T-helper 1 cell treated with Interleukin-12 subunit alpha and Interleukin-12 subunit beta and Interleukin-4 antibody, amounts not matched to agents 30 μg/mL and 1 μg/mL, for 36 hours (primary cell): ENCODE results near the gene PHEX.

Source experiments
- H3K27ac Mint-ChIP-seq: one replicate; pipeline ENCODE4 v1.8.0; 2021; ENCODE audit warnings: mild to moderate bottlenecking, mixed read lengths
- H3K27me3 Mint-ChIP-seq: one replicate; pipeline ENCODE4 v1.8.0; 2021; ENCODE audit warnings: low read depth, mixed read lengths
- H3K36me3 Mint-ChIP-seq: one replicate; pipeline ENCODE4 v1.8.0; 2021; ENCODE audit warnings: low read depth, mixed read lengths
- H3K4me1 Mint-ChIP-seq: one replicate; pipeline ENCODE4 v1.8.0; 2021; ENCODE audit warnings: low read depth, mixed read lengths
- H3K4me3 Mint-ChIP-seq: one replicate; pipeline ENCODE4 v1.8.0; 2021; ENCODE audit warnings: mild to moderate bottlenecking, moderate library complexity, mixed read lengths
- H3K9me3 Mint-ChIP-seq: one replicate; pipeline ENCODE4 v1.8.0; 2021; ENCODE audit warnings: mixed read lengths

Gene PHEX

DNA sequence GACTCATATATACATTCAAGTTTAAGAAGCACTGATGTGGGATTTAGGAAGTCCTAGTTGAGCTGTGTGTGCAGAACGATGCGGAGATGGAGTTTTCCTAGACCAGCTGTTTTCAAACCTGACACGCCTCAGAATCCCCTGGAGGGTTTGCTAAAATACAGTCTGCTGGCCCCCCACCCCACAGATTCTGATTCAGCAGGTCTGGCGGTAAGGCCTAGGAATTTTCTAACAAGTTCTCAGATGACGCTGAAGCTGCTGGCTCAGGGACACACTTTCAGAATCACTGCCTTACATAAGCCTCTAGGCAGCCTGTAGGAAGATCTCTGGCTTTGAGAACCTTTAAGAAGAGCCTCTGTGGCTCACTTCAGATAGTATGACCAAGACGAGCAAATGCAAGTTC lies 73.1 kb downstream of the PHEX start:
- Mint-ChIP-seq H3K27me3 (no peaks in the 10 kb centered on the region), H3K27ac (no peak overlapping the region), H3K4me1 (no peaks in the 10 kb centered on the region), H3K4me3 (no peak overlapping the region), H3K9me3 (no peaks in the 10 kb centered on the region), H3K36me3 (no peaks in the 10 kb centered on the region)

DNA sequence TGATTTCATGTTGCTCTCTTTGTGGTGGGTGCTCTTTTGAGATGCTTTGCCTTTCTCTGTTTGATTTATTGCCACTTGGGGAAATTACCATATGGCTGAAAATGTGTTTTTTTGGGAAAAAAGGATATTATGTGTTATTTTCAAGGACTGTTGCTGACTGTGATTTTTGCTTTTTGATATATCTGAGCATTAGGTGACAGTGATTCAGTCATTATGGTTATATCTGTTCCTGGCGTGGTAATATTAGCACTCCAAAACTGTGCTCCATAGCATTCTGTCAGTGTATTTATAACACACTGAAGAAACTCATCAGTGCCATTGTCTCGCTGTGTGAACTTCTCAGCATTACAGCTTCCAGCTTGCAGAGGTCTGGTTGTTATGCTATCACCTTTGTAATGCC lies 73.8 kb downstream of the PHEX start:
- no peak overlapping the region for H3K27ac Mint-ChIP-seq
- H3K27me3 Mint-ChIP-seq: no peaks in the 10 kb centered on the region
- no peaks in the 10 kb centered on the region for H3K4me1 Mint-ChIP-seq
- H3K4me3 Mint-ChIP-seq: no peak overlapping the region
- no peaks in the 10 kb centered on the region for H3K9me3 Mint-ChIP-seq
- H3K36me3 Mint-ChIP-seq: no peaks in the 10 kb centered on the region

DNA sequence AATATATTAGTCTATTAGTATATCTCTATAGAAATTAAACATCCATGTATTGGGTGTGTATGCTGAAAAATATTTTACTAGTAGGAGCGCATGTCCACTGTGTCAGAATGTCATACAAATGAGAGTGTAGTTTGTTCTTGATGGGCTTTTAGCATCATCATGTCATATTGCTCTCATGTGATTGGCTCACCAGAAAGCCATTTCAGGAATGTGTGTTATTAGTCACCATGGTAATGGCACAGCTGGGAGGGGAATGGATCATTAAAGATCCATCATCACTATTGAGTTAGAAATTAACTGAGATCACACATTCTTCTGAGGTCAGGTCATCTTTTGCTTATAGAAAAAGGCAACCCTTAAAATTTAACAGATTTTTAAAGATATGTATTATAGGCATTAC lies 77.3 kb downstream of the PHEX start:
- no peak overlapping the region for H3K4me3 Mint-ChIP-seq
- no peaks in the 10 kb centered on the region for H3K4me1 Mint-ChIP-seq
- no peaks in the 10 kb centered on the region for H3K36me3 Mint-ChIP-seq
- H3K27me3 Mint-ChIP-seq: no peaks in the 10 kb centered on the region
- no peaks in the 10 kb centered on the region for H3K9me3 Mint-ChIP-seq
- no peak overlapping the region for H3K27ac Mint-ChIP-seq

DNA sequence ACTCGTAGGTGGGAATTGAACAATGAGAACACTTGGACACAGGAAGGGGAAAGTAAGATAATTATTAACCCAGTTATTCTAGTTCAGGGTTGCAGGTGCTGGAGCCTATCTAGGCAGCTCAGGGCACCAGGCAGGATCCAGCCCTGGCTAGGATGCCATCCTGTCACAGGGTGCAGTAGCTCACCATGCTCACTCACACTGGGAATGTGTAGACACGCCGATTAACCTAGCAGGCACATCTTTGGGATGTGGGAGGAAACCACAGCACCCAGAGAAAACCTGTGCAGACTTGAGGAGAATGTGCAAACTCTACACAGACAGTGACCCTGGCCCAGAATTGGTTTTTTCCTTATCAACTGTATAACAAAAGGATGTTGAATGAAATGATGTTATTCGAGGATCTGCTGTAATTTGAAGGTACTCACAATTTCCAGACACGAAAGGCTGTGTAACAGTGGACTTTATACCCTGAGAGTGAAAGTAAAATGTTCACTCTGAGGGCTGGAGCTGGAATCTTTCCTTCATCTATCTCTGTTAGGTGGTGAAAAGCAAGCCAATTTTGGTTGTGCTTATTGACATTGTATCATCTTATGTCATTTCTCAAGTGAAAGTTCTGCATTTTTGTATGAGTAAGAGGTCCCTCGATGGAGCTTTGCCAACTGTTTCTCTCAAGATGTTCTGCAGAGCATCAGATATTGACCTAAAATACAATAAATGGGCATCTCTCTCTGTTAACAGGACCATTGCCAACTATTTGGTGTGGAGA lies 78.8 kb downstream of the PHEX start:
- Mint-ChIP-seq H3K4me1 (no peaks in the 10 kb centered on the region), H3K27ac (no peak overlapping the region)

DNA sequence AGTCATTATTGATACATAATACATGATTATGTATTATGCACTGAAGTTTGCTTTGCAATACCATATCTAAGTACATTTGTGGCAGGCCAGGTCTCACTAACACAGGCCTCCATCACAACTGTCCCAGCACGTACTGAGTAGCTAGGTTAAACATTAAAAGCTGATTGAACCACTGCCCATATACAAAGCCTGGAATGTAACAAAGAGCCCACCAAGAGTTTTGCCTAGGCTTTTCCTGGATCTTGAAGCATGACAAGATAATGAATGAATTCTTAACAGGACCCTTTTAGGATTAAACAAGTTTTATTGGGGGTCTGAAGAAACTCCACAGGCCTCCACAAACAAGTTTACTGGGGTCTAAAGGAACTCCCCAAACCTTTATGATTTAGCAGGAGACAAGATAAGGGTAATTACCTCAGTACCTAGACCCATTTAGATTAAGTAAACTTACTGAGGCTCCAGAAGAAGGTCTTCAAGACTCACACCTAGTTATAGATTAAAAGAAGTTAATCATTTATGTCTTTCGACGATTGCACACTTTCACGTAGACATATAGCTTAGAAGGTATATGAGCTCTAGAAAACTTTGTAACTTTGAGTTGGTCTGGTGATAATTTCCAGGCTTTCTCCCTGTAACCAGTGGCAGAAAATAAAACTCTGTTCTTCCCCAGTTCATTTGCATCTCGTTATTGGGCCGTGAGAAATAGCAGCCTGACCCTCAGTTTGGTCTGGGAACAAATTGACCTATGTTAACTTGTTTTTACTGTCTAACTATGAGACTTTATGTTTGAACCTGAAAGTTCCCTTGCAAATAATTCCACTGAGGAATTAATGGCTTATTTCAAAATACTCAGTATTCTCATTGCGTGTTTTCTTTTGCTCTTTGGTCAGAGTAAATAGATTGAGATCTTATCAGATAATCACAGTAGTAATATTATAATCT lies 84.8 kb downstream of the PHEX start:
- no peaks in the 10 kb centered on the region for H3K9me3 Mint-ChIP-seq
- H3K27me3 Mint-ChIP-seq: no peaks in the 10 kb centered on the region
- H3K36me3 Mint-ChIP-seq: no peaks in the 10 kb centered on the region
- H3K27ac Mint-ChIP-seq: no peak overlapping the region
- no peak overlapping the region for H3K4me3 Mint-ChIP-seq
- H3K4me1 Mint-ChIP-seq: no peaks in the 10 kb centered on the region

More for the DNA sequence above, 78.8 kb downstream of the PHEX start:
- Mint-ChIP-seq H3K4me3 (no peak overlapping the region), H3K27me3 (no peaks in the 10 kb centered on the region), H3K36me3 (no peaks in the 10 kb centered on the region), H3K9me3 (no peaks in the 10 kb centered on the region)

- Mint-ChIP-seq H3K27ac (no peak overlapping the region), H3K4me3 (no peak overlapping the region), H3K36me3 (no peaks in the 10 kb centered on the region), H3K27me3 (no peaks in the 10 kb centered on the region), H3K4me1 (no peaks in the 10 kb centered on the region), H3K9me3 (no peaks in the 10 kb centered on the region)
Measured at GRCh38 chrX:22117633-22118032, 85.5 kb downstream of the PHEX start.

GRCh38 chrX:22118161-22118830 lies 86.2 kb downstream of the PHEX start:
- no peaks in the 10 kb centered on the region for H3K36me3 Mint-ChIP-seq
- no peak overlapping the region for H3K4me3 Mint-ChIP-seq
- H3K27me3 Mint-ChIP-seq: no peaks in the 10 kb centered on the region
- no peak overlapping the region for H3K27ac Mint-ChIP-seq
- H3K9me3 Mint-ChIP-seq: no peaks in the 10 kb centered on the region
- H3K4me1 Mint-ChIP-seq: no peaks in the 10 kb centered on the region

- no peak overlapping the region for H3K27ac Mint-ChIP-seq
- no peaks in the 10 kb centered on the region for H3K36me3 Mint-ChIP-seq
- H3K4me3 Mint-ChIP-seq: no peak overlapping the region
- H3K27me3 Mint-ChIP-seq: no peaks in the 10 kb centered on the region
- no peaks in the 10 kb centered on the region for H3K9me3 Mint-ChIP-seq
- no peaks in the 10 kb centered on the region for H3K4me1 Mint-ChIP-seq
Measured at GRCh38 chrX:22121161-22121560, 89.0 kb downstream of the PHEX start.

DNA sequence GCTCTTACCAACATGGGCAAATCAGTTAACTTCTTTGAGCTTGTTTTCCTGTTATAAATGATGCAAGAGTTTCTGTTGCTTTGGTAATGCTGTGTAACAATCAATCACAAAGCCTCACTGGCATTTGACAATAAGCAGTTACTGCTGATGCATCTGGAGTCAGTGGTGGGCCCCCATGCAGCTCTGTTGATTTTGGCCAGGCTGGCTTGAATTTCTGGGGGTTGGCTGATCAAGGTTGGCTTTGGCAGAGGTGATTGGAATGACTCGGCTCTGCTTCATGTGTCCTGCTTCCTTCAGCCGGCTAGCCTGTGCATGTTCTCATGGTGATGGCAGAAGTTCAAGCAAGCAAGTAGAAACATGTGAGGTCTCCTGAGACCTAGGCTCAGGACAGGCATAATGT lies 90.4 kb downstream of the PHEX start:
- H3K36me3 Mint-ChIP-seq: no peaks in the 10 kb centered on the region
- no peak overlapping the region for H3K4me3 Mint-ChIP-seq
- no peaks in the 10 kb centered on the region for H3K4me1 Mint-ChIP-seq
- no peaks in the 10 kb centered on the region for H3K27me3 Mint-ChIP-seq
- H3K9me3 Mint-ChIP-seq: no peaks in the 10 kb centered on the region
- H3K27ac Mint-ChIP-seq: no peak overlapping the region

DNA sequence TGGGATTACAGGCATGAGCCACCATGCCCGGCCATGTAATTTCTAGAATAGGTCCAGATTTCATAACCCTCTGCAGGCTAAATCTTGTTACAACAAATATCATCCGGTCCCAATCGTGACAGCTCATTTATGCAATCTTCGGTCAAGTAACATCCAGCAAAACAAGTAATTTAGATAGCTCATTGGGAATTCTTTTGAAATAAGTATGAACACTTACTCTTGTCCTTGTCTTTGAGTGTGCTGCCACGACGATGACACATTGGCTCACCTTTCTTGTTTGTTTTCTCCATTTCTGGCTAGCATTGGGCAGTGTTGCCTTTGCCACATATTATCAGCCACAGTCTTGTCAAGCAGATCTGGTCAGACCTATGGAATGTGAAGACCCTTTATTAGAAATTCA lies 92.0 kb downstream of the PHEX start:
- Mint-ChIP-seq H3K4me1 (no peaks in the 10 kb centered on the region), H3K36me3 (no peaks in the 10 kb centered on the region), H3K27me3 (no peaks in the 10 kb centered on the region), H3K27ac (no peak overlapping the region), H3K4me3 (no peak overlapping the region), H3K9me3 (no peaks in the 10 kb centered on the region)

DNA sequence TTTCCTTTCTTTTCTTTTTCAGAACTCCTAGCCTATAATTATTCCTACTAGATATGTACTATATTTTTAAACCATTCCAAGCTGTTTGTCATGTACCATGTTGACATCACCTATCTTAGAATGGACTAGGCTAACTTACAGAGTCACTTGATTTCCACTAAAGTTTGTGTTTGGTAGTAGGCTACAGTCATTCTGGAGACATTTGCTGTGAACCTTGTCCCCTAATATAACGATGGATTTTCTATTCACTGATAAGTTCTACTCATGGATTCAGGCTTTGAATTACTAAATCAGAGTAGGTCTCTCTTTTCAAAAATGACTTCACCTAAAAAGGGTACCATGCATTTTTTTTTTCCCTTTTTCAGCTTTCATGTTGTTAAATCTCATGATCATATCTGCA lies 93.4 kb downstream of the PHEX start:
- H3K9me3 Mint-ChIP-seq: no peaks in the 10 kb centered on the region
- no peaks in the 10 kb centered on the region for H3K36me3 Mint-ChIP-seq
- no peak overlapping the region for H3K4me3 Mint-ChIP-seq
- no peak overlapping the region for H3K27ac Mint-ChIP-seq
- no peaks in the 10 kb centered on the region for H3K4me1 Mint-ChIP-seq
- H3K27me3 Mint-ChIP-seq: no peaks in the 10 kb centered on the region

GRCh38 chrX:22126327-22126726 lies 94.2 kb downstream of the PHEX start:
- no peak overlapping the region for H3K27ac Mint-ChIP-seq

DNA sequence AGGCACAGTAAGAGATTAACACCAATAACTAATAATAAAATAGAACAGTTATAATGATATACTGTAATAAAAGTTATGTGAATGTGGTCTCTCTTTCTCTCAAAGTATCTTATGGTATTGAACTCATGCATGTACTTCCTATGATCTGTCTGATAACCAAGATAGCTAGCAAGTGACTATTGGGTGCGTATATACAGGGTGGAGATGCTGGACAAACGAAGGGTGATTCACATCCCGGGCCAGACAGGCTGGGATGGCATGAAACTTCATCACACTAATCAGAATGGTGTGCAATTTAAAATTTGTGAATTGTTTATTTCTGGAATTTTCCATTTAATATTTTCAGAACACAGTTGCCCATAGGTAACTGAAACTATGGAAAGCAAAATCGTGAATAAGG lies 96.8 kb downstream of the PHEX start:
- Mint-ChIP-seq H3K36me3 (no peaks in the 10 kb centered on the region), H3K4me1 (no peaks in the 10 kb centered on the region), H3K4me3 (no peak overlapping the region), H3K9me3 (no peaks in the 10 kb centered on the region), H3K27ac (no peak overlapping the region), H3K27me3 (no peaks in the 10 kb centered on the region)

More at GRCh38 chrX:22126327-22126726, 94.2 kb downstream of the PHEX start:
- Mint-ChIP-seq H3K27me3 (no peaks in the 10 kb centered on the region), H3K4me3 (no peak overlapping the region), H3K4me1 (no peaks in the 10 kb centered on the region), H3K9me3 (no peaks in the 10 kb centered on the region), H3K36me3 (no peaks in the 10 kb centered on the region)

GRCh38 chrX:22134681-22135080 lies 102.6 kb downstream of the PHEX start:
- H3K9me3 Mint-ChIP-seq: no peaks in the 10 kb centered on the region
- H3K4me3 Mint-ChIP-seq: no peak overlapping the region
- H3K36me3 Mint-ChIP-seq: no peaks in the 10 kb centered on the region
- no peaks in the 10 kb centered on the region for H3K27me3 Mint-ChIP-seq
- H3K4me1 Mint-ChIP-seq: no peaks in the 10 kb centered on the region
- no peak overlapping the region for H3K27ac Mint-ChIP-seq
